Embryonic facial prominence (tissue), 1 donor: Measurements from ENCODE around the gene CLDN15.

Source experiments
- DNase-seq: peaks from one replicate; pipeline ENCODE4 v3.0.0-alpha.2; 2016; ENCODE audit errors: extremely low spot score

Gene CLDN15

DNA sequence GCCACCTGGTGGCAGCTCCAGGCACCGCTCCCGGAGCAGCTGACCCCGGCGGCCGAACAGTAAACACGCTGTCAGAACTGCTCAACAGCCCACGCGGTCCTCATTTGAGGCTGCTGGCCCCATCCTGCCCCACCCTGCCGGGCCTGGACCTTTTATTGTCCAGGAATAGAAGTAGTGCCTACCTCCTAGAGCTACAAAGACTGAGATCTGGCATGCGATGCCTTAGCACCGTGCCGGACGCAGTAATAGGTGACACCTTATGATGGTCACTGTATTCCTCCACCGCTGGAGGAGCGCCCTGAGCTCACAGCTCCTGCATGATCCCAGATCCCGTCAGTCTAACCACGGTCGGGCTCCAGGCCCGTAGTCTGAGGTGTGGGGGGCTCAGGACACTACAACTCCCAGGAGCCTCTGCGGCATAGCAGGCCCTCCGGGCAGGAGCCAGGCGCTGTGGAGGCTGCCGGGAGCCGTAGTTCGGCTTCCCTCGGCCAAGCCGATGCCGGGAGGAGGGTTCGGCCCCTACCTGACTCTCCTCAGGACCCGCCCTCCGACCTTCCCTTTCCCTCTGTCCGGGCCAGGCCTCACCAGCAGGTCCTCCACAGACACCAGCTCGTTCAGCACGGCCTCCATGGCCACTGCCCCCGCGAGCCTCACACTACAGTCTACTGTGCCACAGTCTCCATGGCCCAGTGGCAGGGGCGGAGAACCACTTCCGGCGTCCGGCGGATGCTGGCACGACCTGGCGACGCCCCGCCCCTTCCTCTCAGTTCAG is 7.0 kb upstream of the CLDN15 start, which contains the start of gene FIS1:
FIS1 (minus strand) TSS at position 707 of the 772 bp plus-strand sequence; CDS start at position 630, 77 bp downstream.
- DNase-seq, result peak; percentile 84

DNA sequence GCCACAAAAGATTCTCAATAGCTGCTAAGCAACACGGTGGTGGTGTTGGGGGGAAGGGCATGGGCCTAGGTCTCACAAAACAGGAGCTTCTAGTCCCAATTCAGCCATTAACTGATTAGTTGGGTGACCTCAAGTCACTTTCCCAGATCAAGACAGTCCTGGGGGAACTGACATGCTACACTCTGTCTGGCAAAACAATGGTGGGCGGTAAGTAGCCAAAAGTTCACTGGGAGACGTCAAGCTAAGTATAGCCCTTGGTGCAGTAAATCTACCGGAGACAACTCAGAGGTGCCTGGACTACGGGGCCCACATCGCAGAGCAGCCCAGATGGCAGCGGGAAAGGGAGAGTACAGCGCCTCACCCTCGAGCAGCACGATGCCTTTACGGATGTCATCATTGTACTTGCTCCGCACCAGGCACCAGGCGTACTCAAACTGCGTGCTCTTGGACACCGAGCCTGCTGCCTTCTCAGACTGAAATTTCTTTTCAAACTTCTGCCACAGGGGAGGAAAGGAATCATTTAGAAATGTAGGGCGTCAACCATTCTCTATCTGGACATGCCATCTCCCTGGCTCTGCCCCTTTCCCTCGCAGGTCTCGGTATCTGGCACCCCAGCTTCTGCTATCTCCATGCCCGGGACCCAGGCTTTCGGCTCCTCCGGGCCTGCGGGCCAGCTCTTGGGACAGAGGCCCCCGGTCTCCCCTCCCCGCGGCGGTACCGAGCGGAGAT is 6.2 kb upstream of the CLDN15 start:
- no peak for DNase-seq

DNA sequence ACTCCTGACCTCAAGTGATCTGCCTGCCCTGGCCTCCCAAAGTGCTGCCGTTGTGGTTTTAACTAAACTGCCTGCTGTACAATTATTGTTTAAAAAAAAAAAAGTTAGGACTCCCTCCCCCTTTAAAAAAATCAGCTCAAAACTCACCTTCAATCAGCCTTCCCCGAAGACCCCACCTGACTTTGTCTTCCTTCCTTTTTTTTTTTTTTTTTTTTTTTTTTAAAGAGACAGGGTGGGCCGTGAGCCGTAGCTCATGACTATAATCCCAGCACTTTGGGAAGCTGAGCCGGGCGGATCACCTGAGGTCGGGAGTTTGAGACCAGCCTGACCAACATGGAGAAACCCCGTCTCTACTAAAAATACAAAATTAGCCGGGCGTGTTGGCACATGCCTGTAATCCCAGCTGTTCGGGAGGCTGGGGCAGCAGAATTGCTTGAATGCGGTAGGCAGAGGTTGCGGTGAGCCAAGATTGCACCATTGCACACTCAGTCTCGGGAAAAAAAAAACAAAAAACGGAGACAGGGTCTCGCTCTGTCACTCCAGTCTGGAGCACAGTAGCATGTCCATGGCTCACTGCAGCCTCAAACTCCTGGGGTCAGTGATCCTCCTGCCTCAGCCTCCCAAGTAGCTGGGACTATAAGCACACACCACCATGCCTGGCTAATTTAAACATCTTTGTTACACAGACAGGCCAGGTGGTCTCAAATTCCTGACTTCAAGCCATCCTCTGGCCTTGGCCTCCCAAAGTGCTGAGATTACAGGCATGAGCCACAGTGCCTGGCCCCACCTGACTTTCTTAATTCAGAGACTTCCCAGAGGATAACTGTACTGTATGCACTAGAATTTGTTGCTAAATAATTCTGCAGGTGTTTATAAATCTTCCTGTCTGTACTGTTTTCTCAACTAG is 4.1 kb upstream of the CLDN15 start:
- no peak for DNase-seq

DNA sequence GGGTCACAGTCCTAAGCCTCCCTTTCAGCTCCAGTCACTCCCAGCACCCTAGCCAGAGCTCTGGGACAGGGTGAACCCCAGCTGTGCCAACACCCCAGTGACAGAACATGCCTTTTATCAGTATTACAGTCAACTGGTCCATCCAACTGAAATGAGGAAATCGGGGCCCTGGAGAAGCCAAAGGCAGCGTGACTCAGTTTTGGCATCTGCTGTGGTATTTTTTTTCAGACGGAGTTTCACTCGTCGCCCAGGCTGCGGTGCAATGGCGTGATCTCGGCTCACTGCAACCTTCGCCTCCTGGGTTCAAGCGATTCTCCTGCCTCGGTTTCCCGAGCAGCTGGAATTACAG is 3.4 kb upstream of the CLDN15 start:
- DNase-seq, result no peak

DNA sequence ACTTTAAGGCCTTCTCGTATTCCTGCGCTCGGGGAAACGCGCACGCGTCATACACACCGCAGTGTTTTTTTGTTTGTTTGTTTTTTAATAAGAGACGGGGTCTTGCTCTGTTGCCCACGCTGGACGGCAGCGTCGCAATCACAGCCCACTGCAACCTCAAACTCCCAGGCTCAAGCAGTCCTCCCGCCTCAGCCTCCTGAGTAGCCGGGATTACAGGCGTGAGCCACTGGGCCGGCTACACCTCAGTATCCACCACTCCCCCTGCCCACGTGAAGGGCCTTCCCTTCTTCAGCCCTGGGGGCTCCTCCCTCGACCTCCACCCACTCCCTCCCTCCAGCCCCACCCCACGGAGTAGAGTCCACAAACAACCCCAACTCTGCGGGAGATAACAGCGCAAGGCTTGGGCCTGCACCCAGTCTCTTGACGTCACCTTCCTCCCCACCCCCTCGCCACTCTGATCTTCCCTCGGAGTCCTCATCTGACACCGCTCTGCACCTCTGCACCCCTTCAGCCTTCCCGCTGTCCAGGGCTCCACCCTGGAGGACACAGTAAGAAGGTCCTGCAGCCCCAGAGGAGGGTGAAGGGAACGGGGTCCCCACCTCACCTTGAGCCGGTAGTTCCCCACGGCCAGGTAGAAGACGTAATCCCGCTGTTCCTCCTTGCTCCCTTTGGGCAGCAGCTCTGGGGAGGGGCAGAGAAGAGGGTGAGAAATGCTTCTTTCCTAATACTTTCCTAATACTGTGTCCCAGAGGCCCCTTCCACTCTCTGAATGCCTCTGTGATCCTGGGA is 2.8 kb upstream of the CLDN15 start:
- DNase-seq, result no peak

DNA sequence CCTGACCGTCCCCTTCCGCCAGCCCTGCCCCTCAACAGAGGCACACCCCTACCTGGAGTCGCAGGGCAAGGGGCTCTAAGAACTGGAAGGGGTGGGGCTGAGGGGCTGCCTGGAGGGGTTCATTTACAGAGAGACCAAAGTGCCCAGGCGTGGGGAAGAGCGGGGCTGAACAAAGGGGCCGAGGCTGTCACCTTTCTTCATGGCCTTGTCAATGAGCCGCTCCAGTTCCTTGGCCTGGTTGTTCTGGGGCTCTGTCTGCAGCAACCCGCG is 2.3 kb upstream of the CLDN15 start:
- DNase-seq, result no peak

DNA sequence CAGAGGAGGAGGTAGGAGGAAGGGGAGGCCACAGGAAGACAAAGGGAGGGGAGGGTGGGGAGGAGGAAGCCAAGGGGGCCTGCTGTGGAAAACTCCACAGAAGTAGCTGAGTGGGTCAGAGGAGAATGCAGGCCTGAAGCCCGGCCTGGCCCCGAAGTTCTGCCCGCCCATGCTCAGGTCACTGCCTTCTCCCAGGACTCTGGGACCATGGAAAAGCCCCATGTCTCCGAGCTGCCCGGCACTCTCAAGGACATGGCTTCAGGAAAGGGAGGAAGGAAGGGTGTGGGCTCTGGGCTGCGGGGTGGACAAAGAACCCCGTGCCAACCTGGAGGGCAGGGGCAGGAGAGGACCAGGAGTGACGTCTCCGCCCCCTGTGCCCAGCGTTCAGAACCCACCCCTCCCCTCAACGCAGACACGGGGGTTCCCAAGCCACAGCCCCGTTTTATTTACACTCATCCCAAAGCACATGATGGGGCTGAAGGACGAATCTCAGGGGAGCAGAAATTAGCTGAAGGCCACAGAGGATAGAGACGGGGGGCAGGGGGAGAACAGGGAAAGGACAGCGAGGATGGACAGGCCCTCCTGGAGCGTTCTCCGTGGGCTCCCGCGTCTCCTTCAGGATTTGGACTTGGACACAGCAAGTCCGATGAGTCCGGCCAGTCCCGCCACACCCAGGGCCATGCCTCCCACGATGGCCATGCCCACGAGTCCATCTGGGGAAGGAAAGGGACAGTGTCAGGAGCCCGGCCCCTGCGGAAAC is 1.8 kb upstream of the CLDN15 start:
- DNase-seq, result no peak

DNA sequence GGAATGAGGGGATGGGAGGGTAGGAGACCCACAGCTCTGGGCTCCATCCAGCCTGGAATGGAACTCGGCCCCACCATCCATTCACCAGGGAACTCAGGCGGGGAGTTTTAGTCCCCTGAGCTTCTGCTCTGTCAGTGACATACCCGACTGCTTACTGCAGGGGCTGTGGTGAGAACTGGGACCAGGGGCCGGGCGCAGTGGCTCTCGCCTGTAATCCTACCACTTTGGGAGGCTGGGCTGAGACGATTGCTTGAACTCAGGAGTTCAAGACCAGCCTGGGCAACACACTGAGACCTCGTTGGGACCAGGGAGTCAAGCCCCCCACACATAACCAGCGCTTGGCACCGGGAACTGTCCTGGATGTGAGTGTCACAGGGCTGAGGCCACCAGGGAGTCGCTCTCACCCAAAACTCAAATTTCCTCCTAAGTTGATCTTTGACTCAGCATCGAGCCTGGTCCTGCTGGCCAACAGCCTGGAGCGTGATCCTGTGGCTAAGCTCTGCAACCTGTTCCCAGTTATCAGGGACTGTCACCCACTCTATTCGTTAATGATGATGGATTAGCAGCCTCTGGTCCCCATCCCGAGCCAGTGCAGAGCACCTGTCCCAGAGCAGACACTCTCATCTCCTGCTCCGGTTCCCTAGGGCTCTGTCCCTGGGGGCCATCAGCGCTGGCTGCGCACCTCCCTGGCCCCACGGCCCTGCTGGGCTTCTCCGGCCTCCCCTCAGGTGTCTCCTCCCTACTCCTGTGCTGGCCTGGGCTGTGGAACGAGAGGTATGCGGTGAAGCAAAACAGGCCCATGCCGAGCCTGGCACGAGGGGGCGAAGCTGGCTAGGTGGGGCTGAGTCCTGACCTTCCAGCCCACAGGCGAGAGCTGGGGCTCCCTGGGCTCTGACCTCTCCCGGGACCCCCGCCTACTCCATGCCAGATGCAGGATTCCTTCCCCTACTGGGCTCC is 902 bp upstream of the CLDN15 start:
- DNase-seq, result no peak

DNA sequence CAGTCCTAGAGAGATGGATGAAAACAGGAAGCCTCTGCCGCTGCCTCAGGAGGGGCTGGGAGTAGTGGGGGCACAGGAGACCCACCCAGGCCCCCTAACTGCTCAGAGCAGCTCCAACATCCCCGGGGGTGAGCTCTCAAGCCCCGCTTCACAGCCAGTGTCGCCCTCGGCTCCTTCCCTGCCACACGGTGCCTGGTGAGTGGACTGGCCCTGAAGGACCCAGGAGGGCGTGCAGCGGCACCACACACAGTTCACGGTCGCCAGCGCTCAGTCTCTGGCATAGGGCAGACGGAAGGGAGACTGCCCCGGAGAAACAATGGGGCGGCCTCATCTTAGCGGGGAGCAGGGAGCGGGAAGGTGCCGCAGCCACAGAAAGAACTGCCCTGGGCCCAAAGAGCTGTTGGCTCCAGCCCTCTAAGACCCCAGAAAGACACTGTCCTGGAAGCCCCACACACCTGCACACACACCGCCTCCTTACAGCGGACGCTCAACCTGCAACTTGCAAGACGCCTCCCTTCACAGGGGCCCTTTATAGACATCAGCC is 1.2 kb downstream of the CLDN15 start:
- no peak for DNase-seq

DNA sequence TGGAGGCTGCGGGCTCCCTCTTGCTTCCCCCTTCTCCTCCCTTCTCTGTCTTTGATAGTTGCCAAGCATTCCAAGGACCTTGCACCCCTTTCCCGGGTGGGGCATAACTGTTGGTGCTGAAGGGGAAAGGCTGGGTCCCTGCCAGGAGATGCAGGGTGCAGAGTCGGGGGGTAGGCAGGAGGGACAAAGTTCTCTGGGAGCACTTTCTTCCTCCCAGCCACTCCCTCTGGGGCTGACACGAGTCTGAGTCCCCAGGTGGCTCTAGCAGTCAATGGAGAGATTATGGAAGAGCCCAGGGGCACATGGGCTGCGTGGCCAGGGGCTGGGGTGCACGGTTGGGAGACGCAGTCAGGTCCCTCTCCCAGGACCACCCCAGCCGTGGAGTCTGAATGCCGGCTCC is 2.1 kb downstream of the CLDN15 start:
- DNase-seq, result no peak

DNA sequence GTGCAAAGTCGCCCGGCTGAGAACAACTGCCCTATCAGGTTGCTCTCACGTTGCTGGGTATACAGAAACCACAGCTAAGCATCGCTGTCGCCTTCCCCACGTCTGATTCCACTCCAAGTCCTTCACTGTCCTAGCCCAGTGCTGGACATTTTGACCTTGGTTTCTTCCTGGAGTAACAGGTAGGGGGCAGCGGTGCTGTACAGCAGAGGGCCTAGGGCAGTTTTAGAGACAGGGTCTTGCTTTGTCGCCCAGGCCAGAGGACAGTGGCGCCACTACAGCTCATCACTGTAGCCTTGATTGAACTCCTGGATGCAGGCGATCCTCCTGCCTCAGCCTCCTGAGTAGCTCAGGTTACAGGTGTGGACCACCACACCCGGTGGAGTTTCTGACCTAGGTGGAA is 2.6 kb downstream of the CLDN15 start:
- DNase-seq, result no peak

DNA sequence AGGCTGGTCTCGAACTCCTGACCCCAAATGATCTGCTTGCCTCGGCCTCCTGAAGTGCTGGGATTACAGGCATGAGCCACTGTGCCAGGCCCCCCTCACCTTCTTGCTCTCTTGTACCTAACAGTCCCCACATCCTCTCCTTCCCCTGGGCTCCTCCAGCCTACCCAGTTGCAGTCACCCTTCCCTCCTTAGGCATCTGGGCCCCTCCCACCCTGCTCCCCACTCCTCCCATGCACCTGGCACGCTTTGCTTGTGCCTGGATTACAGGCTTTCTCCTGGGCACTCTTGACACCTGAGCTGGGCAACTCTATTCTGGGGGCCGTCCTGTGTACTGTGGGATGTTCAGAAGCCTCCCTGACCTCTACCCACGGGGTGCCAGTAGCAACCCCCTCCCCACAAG is 3.0 kb downstream of the CLDN15 start:
- DNase-seq, result no peak

DNA sequence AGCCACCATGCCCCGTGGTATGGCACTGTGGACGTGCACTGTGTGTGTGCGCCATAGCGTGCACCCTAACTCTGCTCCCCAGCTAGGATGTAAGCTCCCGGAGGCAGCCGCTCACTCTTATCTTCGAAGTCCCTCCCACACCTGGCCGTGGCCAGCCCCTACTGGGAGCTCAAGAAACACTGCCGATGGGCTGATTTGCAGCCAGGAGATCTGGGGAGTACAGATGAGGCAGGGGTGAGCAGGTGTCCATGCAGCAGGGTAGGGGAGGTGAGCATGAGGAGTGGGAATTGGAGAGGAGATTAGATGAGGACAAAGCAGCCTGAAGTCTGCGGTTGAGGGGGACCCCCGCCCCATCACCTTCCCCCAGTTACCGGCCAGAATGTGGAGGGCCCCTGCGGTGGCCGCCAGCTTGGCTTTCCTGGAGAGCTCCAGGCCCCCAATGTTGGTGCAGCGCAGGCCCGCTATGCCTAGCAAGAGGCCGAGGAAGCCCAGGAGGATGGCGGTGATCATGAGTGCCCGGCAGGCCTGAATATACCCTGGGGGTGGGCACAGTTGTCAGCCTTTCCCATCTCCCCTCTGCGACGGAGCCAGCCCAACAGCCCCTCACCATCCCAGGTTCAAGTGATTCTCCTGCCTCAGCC is 3.6 kb downstream of the CLDN15 start:
- no peak for DNase-seq

DNA sequence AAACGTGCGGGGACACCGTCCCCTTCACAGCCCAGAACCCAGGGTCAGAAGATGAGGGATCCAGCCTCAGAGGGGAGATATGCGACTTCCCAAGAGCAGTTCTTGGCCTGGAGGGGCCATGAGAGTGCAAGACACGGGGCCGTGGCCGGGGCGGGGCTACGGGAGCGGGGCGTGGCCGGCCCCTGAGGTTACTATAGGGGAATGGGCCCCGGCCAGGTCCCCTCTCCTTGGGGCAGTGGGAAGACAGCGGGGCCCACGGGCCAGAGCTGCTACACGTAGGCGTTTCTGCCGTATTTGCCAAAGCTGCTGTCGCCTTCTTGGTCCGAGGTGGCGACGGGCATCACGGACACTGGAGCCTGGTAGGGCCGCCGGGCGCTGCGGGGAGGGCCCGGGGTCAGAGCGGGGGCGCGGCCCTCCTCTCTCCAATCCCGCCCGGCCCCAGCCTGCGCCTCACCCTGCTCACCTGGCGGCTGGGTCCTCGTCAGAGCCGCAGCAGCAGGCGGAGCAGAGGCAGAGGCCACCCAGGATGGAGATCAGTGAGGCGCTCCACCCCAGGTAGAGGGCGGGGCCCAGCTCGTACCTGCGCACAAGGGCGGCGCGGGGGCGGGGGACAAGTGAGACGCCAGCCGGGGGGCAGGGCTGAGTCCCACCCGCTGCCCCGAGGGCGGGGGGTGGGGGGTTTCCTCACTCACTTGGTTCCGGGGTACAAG is 5.3 kb downstream of the CLDN15 start:
- no peak for DNase-seq

DNA sequence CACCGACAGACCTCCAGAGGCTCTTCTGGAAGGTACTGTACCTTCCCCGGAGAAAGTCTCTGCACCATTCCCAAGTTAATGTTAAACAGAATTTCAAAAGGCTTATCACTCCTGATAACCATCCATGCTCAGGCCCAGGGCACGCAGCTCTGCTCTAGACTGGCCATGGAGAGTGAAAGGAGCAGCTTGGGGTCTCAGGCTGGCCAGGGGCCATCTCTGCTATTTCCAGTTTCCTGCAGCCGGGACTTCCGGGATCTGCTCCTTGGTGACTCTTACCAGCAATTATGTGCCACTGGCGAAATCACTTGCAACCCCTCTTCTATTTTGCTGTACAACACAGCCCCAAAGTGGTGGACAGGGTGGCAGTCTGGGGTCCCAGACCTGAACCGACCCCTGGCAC is 6.0 kb downstream of the CLDN15 start:
- DNase-seq, result no peak

DNA sequence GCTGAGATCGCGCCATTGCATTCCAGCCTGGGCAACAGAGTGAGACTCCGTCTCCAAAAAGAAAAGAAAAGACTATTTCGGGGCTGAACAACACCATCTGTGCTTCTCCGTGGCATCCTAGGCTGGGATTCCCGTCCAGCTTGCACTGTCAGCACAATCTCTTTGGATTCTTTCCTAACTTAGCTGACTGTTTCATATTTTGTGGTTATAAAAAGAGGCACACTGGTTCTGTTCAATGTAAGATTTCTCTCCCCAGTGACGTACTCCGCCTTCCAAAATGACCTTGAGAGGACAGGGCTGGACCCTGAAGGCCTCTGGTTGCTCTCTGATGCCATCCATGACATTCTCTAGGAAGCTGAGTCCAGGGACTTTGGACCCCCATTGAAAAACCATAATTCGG is 10.9 kb downstream of the CLDN15 start:
- DNase-seq, result no peak

DNA sequence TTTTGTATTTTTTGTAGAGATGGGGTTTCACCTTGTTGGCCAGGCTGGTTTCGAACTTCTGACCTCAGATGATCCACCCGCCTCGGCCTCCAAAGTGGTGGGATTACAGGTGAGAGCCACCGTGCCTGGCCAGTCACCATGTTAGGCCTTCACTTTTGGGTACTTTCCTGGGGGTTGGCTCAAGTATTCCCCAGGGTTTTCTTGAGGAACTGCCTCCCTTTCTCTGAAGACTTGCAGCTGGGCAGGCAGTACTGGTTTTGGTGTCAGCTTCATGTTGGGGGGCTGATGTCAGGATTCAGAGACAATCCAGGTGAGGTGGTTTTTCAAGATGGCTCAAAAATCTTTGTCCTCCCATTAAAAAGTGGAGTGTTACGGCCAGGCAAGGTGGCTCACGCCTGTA is 12.0 kb downstream of the CLDN15 start:
- DNase-seq, result no peak

DNA sequence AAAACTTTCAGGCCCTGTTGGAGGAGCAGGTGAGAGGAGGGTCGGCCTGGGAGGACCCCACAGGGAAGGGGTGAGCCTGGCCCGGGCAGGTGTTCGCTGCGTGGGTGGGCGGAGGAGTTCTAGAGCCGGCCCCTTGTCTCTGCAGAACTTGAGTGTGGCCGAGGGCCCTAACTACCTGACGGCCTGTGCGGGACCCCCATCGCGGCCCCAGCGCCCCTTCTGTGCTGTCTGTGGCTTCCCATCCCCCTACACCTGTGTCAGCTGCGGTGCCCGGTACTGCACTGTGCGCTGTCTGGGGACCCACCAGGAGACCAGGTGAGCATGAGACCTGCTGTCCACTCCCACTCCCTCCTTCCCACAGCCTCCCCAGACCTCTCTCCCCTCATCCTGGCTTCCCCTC is 14.1 kb downstream of the CLDN15 start:
- DNase-seq, result no peak
